Measurements from ENCODE around the gene NDUFB10. TPM values are rescaled to one million over a fixed set of nuclear protein-coding genes. Genes with fewer than 3 reads are reported as not detected.

Gene NDUFB10
- 100 to 1,000 TPM; 137 to 496 (median 250) TPM for total RNA-seq

GRCh38 chr16:1959269-1960039, at the start of gene NDUFB10:
Gene NDUFB10 (plus strand): TSS chr16:1959538. CDS start chr16:1959625, 87 bp downstream.
- Histone ChIP-seq H3K36me3 (peaks cover 0 to 16% (median 6%) of the 10 kb centered on the region in 4 donors), H3K9me3 (no peaks in the 10 kb centered on the region), H3K27ac (peak within 1 kb of the TSS; percentile 89 to 97 (median 91)), H3K4me1 (peaks cover 8 to 39% (median 33%) of the 10 kb centered on the region in 4 donors), H3K27me3 (no peaks in the 10 kb centered on the region), H3K4me3 (peak within 1 kb of the TSS; percentile 69 to 99 (median 86))
- TF ChIP-seq POLR2AphosphoS5 (IDR thresholded peaks at IDR 0.05) (peak; percentile 94 to 96 (median 95)), EP300 (IDR thresholded peaks at IDR 0.05; ENCODE audit: low read depth) (no peak), POLR2A (IDR thresholded peaks at IDR 0.05) (peak; percentile 92)
- TF ChIP-seq, protein P1, sequence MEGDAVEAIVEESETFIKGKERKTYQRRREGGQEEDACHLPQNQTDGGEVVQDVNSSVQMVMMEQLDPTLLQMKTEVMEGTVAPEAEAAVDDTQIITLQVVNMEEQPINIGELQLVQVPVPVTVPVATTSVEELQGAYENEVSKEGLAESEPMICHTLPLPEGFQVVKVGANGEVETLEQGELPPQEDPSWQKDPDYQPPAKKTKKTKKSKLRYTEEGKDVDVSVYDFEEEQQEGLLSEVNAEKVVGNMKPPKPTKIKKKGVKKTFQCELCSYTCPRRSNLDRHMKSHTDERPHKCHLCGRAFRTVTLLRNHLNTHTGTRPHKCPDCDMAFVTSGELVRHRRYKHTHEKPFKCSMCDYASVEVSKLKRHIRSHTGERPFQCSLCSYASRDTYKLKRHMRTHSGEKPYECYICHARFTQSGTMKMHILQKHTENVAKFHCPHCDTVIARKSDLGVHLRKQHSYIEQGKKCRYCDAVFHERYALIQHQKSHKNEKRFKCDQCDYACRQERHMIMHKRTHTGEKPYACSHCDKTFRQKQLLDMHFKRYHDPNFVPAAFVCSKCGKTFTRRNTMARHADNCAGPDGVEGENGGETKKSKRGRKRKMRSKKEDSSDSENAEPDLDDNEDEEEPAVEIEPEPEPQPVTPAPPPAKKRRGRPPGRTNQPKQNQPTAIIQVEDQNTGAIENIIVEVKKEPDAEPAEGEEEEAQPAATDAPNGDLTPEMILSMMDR (IDR thresholded peaks at IDR 0.05): peak; percentile 47 to 75 (median 53)
- in situ Hi-C loops (cut with MboI; ENCODE audit: low pct_ligation_motif_present in 1 of 4, low pct_unique_long_range_greater_than_20kb in 1 of 4, low sequenced_read_pairs in 3 of 4): no loop called here
- 1% methylated on average over 34 of the region's 79 CpGs; no CpG with 5 or more reads in 1 of the 2 donors for WGBS, 2 donors (ENCODE audit: low coverage in 1 of 2)
- intact Hi-C loops (cut with DNase I; ENCODE audit: low total_unique reads): no loop called here
- peak; percentile 95 for DNase-seq

- intact Hi-C loops (cut with DNase I; ENCODE audit: low total_unique reads) (no loop called here), in situ Hi-C loops (cut with MboI; ENCODE audit: low pct_ligation_motif_present in 1 of 4, low pct_unique_long_range_greater_than_20kb in 1 of 4, low sequenced_read_pairs in 3 of 4) (no loop called here)
- Histone ChIP-seq H3K4me3 (no peak overlapping the region), H3K4me1 (peaks cover 6 to 30% (median 25%) of the 10 kb centered on the region in 4 donors), H3K36me3 (no peaks in the 10 kb centered on the region), H3K27me3 (peaks cover 33% of the 10 kb centered on the region), H3K9me3 (no peaks in the 10 kb centered on the region), H3K27ac (peak overlapping the region in 2 of 4 donors; percentile 1 to 52)
- no peak for TF ChIP-seq EP300 (IDR thresholded peaks at IDR 0.05; ENCODE audit: low read depth)
- TF ChIP-seq, protein P1 (IDR thresholded peaks at IDR 0.05): no peak
- TF ChIP-seq POLR2A (IDR thresholded peaks at IDR 0.05): no peak
- TF ChIP-seq POLR2AphosphoS5 (IDR thresholded peaks at IDR 0.05): no peak
- peak; percentile 66 for DNase-seq
- 61% methylated on average over 17 of the region's 18 CpGs; no CpG with 5 or more reads in 1 of the 2 donors for WGBS, 2 donors (ENCODE audit: low coverage in 1 of 2)
Observed at GRCh38 chr16:1909561-1910231, 49.6 kb upstream of the NDUFB10 start.

DNA sequence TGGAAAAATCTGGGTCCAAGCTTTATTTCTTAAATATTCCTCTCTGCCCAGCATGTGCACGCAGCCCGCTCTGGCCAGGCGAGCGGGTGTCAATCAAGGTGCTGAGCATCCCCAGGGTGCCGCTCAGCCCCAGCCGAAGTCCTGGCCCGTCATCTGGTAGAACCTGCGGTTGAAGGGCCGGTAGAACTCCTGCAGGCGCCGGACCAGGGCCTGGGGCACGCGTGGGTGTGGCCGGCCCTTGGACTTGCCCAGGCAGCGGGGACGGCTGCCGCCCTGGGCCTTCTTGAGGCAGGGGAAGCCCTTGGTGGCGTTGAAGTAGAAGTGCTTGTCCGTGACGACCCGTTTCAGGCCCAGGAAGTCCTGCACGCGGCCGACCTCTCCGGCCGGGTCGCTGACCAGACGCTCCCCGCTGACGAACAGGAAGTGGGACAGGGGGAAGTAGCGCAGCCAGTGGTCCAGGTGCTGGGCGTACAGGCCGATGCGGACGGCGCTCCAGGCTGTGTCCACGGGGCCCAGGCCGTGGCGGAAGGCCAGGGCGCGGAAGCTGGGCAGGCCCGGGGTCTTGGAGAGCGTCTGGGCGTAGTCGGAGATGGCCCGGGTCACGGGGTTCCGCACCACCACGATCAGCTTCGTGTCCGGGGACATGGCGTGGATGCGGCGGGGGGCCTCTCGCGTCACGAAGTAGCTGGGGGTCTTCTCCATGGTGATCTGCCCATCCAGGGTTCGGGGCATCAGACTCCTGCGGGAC, 47.7 kb upstream of the NDUFB10 start:
- Histone ChIP-seq H3K27ac (peak overlapping the region in 1 of 4 donors; percentile 84), H3K36me3 (no peaks in the 10 kb centered on the region), H3K4me3 (no peak overlapping the region), H3K27me3 (peaks cover 43% of the 10 kb centered on the region), H3K4me1 (peaks cover 6 to 30% (median 25%) of the 10 kb centered on the region in 4 donors), H3K9me3 (no peaks in the 10 kb centered on the region)
- 80 to 88% methylated on average over 2 to 59 of the region's 59 CpGs for WGBS, 2 donors (ENCODE audit: low coverage in 1 of 2)
- intact Hi-C loops (cut with DNase I; ENCODE audit: low total_unique reads) (no loop called here), in situ Hi-C loops (cut with MboI; ENCODE audit: low pct_ligation_motif_present in 1 of 4, low pct_unique_long_range_greater_than_20kb in 1 of 4, low sequenced_read_pairs in 3 of 4) (no loop called here)
- TF ChIP-seq POLR2AphosphoS5 (IDR thresholded peaks at IDR 0.05): no peak
- TF ChIP-seq EP300 (IDR thresholded peaks at IDR 0.05; ENCODE audit: low read depth): no peak
- TF ChIP-seq, protein P1 (IDR thresholded peaks at IDR 0.05): no peak
- TF ChIP-seq POLR2A (IDR thresholded peaks at IDR 0.05): no peak
- DNase-seq: no peak

DNA sequence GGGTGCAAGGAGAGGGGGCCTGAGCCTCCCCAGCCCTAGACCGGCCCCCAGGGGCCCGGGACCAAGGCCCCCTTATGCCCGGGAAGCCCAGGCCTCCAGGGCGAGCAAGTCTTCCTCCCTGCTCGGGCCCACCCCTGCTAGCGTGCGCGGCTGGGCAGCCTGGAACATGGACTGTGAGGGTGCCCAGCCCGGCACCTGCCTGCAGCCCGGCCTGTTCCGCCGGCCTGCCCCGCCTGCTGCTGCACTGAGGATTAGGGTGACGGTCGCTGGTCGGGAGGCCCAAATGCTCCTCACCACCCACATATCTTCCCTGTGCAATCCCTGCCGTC, 47.2 kb upstream of the NDUFB10 start:
- Histone ChIP-seq H3K4me3 (no peak overlapping the region), H3K4me1 (peaks cover 6 to 30% (median 25%) of the 10 kb centered on the region in 4 donors), H3K27ac (peak overlapping the region in 1 of 4 donors; percentile 84), H3K27me3 (peaks cover 43% of the 10 kb centered on the region), H3K9me3 (no peaks in the 10 kb centered on the region), H3K36me3 (no peaks in the 10 kb centered on the region)
- 66 to 80% methylated on average over 1 to 17 of the region's 17 CpGs for WGBS, 2 donors (ENCODE audit: low coverage in 1 of 2)
- intact Hi-C loops (cut with DNase I; ENCODE audit: low total_unique reads): no loop called here
- no peak for DNase-seq
- TF ChIP-seq, protein P1 (IDR thresholded peaks at IDR 0.05): no peak
- TF ChIP-seq EP300 (IDR thresholded peaks at IDR 0.05; ENCODE audit: low read depth) (no peak), POLR2A (IDR thresholded peaks at IDR 0.05) (no peak), POLR2AphosphoS5 (IDR thresholded peaks at IDR 0.05) (no peak)
- in situ Hi-C loops (cut with MboI; ENCODE audit: low pct_ligation_motif_present in 1 of 4, low pct_unique_long_range_greater_than_20kb in 1 of 4, low sequenced_read_pairs in 3 of 4): no loop called here
